Hematopoietic multipotent progenitor cell treated with erythropoietin and hydrocortisone succinate and interleukin-3 and kit ligand, for 6 days (in vitro differentiated cells): ENCODE results near the gene NANOS3.

Experiments used
- DNase-seq: peaks from one replicate; pipeline ENCODE4 v3.0.0-alpha.2; 2015

NANOS3 gene

GRCh38 chr19:13923194-13923987 is 46.5 kb downstream of the NANOS3 start:
- no peak for DNase-seq

DNA sequence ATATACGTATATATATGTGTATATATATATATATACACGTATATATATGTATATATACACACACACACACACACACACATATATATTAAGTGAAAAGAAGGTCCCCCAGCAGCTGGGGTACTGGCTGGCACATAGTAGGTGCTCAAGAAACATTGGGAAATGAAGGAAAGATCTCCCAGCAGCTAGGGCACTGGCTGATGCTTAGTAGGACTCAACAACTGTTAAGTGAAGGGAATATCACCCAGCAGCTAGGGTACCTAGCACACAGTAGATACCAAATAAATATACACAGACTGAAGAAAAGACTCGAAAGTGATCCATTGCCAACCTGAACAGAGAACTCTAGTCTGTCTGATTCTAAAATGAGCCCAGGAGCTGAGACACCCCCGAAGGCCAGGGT is 49.1 kb downstream of the NANOS3 start:
- no peak for DNase-seq

- no peak for DNase-seq
Observed at GRCh38 chr19:13926715-13927114, 49.8 kb downstream of the NANOS3 start.

DNA sequence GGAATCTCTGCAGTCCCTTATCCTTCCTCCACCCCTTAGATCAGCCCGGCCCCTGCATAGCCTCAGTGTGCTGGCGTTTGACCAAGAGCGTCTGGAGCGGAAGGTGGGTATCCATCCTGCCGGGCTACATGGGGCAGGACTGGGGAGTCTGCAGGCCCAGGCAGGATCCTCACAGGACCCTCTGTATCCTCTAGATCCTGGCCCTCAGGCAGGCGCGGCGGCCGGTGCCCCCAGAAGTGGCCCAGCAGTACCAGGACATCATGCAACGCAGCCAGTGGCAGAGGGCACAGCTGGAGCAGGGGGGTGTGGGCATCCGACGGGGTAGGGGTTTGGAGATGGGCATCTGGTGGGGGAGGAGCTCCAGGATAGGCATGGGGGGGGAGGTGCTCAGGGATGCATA is 52.4 kb downstream of the NANOS3 start:
- no peak for DNase-seq

GRCh38 chr19:13929956-13930355 is 53.0 kb downstream of the NANOS3 start:
- no peak for DNase-seq
